HG02870 (cell line): ENCODE data around the gene PCDHA11.
"Not testable (repeated sequence)": the region's sequence is repeated elsewhere in the genome, so short reads cannot be mapped to it uniquely, and the experiment has no call there.

Source experiments
- ATAC-seq: cut with Tn5 transposase; IDR thresholded peaks from one replicate; pipeline ENCODE4 v1.9.1; 2021; ENCODE audit warnings: mild to moderate bottlenecking, moderate library complexity; ENCODE audit not compliant: unreplicated experiment

Gene PCDHA11

GRCh38 chr5:140868721-140869554, at the start of gene PCDHA11:
TSS of gene PCDHA11 (plus strand) at chr5:140868957. CDS start at chr5:140869104, 147 bp downstream.
- ATAC-seq, result no peak

- ATAC-seq, result no peak
Measured at GRCh38 chr5:140821375-140822280, 47.1 kb upstream of the PCDHA11 start, which contains the start of gene PCDHA5. TSS of gene PCDHA5 (plus strand) at chr5:140821613.

GRCh38 chr5:140822281-140822629, 46.5 kb upstream of the PCDHA11 start:
- ATAC-seq, result no peak

- not testable (repeated sequence) for ATAC-seq
Measured at GRCh38 chr5:140822969-140823368, 45.8 kb upstream of the PCDHA11 start.

- ATAC-seq, result no peak
Measured at GRCh38 chr5:140823475-140823874, 45.3 kb upstream of the PCDHA11 start.

- ATAC-seq, result no peak
Measured at GRCh38 chr5:140827704-140828361, 40.9 kb upstream of the PCDHA11 start, which contains the start of gene PCDHA6. TSS of gene PCDHA6 (plus strand) at chr5:140827960. CDS start at chr5:140828092, 132 bp downstream.

GRCh38 chr5:140828362-140828737, 40.4 kb upstream of the PCDHA11 start:
- no peak for ATAC-seq

GRCh38 chr5:140829511-140830501, 39.0 kb upstream of the PCDHA11 start:
- ATAC-seq, result not testable (repeated sequence)

- no peak for ATAC-seq
Measured at GRCh38 chr5:140833993-140834392, 34.8 kb upstream of the PCDHA11 start, which contains the start of gene PCDHA7. TSS of gene PCDHA7 (plus strand) at chr5:140834269. CDS start at chr5:140834384, 115 bp downstream.

- ATAC-seq, result not testable (repeated sequence)
Measured at GRCh38 chr5:140834439-140835008, 34.2 kb upstream of the PCDHA11 start.

GRCh38 chr5:140835622-140836510, 32.9 kb upstream of the PCDHA11 start:
- ATAC-seq, result no peak

GRCh38 chr5:140840978-140841962, 27.5 kb upstream of the PCDHA11 start, which contains the start of gene PCDHA8:
TSS of gene PCDHA8 (plus strand) at chr5:140841187. CDS start at chr5:140841322, 135 bp downstream.
- no peak for ATAC-seq

- ATAC-seq, result no peak
Measured at GRCh38 chr5:140842798-140843733, 25.7 kb upstream of the PCDHA11 start.

- ATAC-seq, result not testable (repeated sequence)
Measured at GRCh38 chr5:140848139-140849102, 20.3 kb upstream of the PCDHA11 start, which contains the start of gene PCDHA9. TSS of gene PCDHA9 (plus strand) at chr5:140848382. CDS start at chr5:140848496, 114 bp downstream.
